NAMALWA (cell line): ENCODE measurements around the gene MDM1.
A peak's percentile ranks its signal among the peaks of the same experiment; 100 is the strongest.

Experiments
- DNase-seq: peaks from one replicate; pipeline ENCODE4 v3.0.0-alpha.2; 2015; ENCODE audit warnings: low spot score

Gene MDM1, protein sequence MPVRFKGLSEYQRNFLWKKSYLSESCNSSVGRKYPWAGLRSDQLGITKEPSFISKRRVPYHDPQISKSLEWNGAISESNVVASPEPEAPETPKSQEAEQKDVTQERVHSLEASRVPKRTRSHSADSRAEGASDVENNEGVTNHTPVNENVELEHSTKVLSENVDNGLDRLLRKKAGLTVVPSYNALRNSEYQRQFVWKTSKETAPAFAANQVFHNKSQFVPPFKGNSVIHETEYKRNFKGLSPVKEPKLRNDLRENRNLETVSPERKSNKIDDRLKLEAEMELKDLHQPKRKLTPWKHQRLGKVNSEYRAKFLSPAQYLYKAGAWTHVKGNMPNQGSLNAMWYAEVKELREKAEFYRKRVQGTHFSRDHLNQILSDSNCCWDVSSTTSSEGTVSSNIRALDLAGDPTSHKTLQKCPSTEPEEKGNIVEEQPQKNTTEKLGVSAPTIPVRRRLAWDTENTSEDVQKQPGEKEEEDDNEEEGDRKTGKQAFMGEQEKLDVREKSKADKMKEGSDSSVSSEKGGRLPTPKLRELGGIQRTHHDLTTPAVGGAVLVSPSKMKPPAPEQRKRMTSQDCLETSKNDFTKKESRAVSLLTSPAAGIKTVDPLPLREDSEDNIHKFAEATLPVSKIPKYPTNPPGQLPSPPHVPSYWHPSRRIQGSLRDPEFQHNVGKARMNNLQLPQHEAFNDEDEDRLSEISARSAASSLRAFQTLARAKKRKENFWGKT

DNA sequence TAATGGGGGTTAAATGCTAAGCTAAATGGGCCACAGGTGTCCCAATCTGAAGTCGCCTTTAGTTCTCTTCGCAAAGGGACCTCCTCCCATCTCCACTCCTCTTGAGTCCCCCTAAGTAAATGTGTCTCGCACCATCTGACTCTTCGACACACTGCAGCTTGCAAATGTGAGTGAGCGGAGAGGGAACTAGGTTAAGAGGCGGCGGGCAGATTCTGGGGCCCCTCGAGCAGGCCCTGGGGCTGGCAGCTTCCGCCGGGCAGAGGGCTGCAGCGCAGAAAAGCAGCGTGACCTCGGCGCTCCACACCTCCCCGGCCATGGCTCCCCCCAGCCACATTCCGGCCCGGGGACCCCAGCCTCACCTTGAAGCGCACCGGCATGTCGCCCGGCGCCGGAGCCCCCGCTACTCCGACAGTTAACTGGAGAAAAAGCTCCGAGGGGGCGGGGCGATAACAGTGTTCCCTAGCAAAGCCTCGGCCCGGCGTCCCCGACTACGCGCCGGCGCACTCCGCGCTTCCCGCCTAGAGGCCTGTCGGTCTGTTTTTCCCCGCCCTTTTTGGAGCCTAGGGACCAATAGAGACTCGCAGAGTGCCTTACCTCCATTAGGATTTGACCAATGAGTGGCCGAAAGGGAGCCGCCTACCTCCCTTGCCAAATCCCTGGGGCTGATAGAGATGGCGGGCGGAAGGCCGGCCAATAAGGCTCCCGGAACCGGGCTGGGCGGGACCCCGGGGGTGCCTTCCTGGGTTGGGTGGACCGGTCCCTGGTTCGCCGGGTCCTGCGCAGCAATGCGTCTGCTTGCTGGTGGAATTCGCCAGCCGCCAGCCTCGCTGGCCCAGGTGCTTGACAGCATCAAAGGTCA is at the start of gene MDM1:
TSS of gene MDM1 (minus strand) at position 494 of the 859 bp plus-strand sequence. CDS start at position 377, 117 bp downstream.
- DNase-seq, result peak; percentile 99

- no peak for DNase-seq
Observed at GRCh38 chr12:68381476-68382219, 49.5 kb upstream of the MDM1 start.

GRCh38 chr12:68378872-68379606 is 46.9 kb upstream of the MDM1 start:
- no peak for DNase-seq

DNA sequence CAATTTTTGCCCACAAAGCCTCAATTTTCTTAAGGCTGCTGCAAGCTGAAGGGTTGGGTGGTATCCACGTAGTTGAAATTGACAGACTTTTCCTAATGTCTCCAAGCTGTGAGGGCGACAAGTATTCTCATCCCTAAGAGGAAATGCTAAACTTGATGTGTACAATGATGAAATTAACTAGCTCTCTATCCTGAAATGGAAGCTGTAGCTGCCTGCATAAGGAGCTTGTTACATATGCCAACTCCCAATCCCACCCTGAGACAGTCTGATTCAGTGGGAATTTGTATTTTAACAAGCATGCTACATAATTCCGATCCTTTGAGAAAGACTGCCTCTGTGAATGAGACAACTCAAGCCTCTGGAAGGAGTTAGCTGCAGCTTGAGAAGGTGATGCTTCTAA is 45.7 kb upstream of the MDM1 start:
- DNase-seq, result no peak

DNA sequence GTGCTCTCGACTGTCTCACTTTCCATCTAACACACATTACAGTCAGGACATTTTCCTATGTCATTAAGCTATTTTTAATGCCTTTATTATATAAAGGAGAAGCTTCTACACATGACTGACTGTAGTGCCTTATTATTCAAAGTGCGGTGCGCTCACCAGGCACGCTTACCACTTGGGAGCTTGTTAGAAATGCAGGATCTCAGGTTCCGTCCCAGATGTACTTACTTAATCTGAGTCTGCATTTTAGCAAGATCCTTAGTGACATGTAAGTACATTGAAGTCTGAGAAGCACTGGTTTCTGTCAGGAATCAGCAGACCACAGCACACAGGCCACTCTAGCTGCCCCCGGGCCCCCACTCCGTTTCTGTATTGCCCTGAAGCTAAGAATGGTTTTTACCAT is 44.7 kb upstream of the MDM1 start:
- DNase-seq, result no peak

DNA sequence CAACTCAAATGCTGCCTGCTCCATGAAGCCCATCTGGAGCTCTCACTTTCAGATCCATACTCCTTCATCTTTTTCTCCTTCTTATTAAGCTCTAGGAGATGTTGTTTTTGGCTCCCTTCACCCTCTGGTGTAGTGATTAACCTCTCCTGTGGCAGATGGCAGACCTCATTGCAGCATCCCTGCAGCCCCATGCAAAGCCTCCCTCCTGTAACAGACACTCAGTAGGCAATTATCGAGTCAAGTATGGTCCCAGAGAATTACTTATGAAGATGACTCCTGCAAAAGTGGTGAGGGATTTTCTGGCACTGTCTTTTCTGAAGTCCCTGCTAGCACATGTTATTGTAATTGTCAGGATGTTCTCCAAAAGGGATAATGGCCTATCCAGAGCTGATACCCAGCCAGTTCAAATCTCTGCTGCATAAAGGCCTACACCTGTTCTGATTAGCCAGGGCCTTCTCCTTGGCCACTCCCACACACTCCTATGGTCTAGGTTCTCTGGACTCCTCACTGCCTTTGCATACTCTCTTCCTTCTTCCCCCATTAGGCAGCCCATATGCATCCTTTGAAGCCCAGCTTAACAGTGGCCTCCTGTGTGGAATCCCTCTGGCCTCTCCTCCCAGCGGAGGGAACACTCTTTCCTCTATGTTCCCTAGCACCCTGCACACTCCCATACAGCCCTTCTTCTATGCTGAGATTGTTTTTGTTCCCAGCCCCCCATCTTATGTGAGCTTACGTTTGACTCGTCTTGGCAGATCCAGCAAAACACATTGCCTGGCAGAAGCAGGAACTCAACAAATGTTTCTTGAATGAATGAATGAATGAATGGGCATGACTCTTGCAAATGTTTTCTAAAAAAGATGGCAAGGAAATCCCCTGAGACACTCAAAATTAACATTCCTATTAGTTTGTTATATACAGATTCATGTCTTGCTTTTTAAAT is 43.9 kb upstream of the MDM1 start:
- no peak for DNase-seq

GRCh38 chr12:68374307-68374982 is 42.3 kb upstream of the MDM1 start:
- DNase-seq, result no peak

DNA sequence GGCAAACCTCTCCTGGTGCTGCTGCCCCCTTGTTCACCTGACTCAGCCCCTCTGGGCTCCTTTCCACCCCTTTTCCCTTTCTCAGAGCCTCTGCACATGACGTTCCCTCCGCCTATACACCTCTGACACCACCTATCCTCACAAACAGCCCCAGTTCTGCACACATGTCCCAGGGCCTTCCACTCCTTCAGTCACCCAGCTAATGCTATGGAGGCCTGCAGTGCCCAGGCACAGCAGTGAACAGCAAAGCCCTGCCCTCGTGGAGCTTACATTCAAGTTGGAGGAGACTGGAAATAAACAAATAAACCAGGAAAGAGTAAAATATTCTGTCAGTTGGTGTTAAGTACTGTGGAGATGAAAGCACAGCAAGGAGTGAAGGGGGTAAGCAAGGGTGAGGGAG is 38.5 kb upstream of the MDM1 start:
- no peak for DNase-seq

- DNase-seq, result no peak
Observed at GRCh38 chr12:68370006-68370590, 37.9 kb upstream of the MDM1 start.

GRCh38 chr12:68368327-68368726 is 36.2 kb upstream of the MDM1 start:
- no peak for DNase-seq

GRCh38 chr12:68367903-68368302 is 35.7 kb upstream of the MDM1 start:
- DNase-seq, result peak; percentile 37

- DNase-seq, result no peak
Observed at GRCh38 chr12:68367116-68367515, 35.0 kb upstream of the MDM1 start.

DNA sequence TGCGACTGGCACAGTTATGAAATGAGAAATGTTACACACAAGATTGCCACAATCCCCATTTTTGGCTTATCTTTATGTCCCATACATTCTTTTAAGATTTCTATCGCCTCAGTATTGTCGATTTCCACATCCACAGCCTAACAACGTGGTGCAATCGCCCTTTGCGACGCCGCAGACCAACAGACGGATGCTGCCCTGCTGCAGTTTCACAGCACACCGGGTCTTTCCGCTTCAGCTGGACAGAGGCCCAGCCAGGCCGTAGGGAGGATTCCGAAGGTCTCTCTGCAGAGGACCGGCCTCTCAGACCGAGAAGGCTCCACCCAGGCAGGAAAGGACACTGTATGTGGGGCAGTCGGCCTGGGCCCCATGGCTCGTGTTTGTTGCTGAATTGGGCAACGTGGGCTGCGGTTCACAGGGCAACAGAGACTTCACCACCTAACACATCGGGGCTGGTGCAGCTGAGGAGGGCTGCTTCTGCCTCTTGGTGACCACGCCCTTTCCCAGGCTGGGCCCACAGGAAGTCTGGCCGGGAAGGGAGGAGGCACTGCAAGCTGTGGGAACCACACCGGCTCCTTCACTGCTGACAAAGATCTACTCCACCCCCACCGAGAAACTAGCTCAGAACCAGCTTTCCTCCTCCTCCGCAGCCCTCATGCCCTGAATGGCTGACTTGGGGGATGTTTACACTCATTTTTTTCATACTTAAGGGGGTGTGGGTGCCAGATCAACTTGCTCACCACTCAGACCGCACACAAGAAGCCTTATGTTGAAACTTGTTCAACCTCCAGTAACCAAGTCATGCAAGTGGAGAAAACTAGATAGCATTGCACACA is 32.9 kb upstream of the MDM1 start:
- DNase-seq, result no peak

DNA sequence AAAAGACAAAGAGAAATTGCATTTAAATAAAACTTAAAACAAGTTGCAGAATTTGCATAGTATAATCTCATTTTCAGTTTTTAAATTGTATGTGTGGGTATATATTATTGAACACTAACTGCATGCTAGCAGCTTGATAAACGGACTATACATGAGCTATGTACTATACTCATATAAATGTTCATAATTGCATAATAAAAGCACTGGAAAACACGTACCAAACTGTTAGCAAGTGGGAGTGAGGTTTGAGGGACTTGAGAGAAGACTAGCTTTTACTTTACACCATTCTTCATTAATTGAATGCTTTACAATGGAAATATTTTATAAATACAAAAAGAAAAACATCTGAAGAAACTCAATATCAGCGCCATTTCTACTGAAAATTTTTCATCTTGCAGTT is 32.2 kb upstream of the MDM1 start:
- DNase-seq, result no peak

DNA sequence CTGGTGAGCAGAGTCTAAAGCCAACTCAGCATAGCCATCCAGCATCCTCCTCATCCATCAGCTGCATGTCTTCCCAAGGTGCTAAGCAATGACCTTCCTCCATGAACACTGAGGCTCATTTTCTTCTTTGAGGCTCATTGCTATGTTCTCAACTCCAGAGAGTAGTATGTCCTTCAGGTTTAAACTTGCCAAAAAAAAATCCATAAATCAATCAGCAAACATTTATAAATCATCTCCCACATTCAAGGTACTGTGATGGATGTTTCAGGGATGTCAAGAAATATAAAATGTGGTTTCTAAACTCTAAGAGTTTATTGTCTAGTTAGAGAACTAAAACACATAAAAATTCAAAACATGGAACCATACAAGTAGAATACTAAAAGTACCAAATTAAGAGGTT is 29.8 kb upstream of the MDM1 start:
- DNase-seq, result no peak

DNA sequence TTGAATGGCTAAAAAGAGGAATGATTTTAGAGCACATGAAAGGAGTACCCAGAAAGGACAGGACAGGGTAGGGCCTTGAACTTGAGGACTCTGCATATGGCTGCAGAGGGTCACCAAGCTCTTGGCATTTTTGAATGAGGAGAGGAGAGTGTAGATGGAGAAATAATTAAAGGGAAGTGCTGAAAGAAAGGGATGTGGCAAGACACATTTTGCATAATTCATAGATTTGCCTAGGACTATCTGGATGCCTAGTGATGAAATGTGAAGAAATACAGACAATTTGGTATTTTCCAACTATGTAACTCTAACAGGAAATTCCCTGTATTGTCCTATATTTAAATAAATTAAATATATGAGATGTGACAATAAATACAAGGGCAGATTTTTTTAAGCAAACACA is 27.5 kb upstream of the MDM1 start:
- DNase-seq, result peak; percentile 25

DNA sequence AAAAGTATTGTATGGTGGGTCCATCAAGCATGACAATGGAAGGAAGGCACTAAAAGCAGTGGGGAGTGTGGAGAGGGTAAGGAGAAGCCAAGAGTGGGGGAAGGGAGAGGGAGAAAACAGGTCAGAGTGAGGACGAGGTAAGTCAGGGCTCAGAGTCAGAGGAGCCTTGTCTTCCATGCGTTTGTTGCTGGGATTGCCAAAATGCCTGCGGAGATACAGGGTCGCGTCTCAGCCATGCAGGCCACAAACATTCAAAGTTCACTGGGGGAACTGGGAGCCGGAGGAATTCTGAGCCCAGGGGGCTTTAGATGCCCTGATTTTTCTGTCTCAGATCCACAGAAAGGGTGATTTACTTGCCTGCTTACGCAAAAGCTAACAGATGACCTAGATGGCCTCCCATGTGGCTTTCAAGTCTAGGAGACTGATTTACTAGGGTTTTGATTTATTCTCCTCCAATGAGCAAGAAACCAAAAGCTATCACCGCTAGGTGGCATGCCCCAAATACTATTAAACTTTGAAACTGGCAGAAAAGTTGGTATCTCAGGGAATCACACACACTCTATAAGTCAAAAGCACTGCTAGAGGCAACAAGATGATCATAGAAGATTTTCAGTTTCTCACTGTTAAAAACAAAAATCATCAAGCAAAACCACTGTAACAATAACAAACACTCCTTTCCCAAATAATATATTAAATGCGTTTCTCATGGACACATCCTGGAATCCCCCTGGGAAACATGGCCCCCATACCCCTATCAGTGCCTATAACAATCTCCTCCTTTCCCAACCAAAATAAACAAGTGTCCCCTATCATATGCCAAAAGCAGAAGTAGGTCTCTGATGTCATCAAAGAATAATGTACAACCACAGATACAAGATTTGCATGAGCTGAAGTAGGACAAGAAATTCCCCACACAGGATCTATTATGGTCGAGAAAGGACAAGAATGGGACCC is 26.6 kb upstream of the MDM1 start:
- peak; percentile 89 for DNase-seq
